Ureter (tissue), 1 donor: ENCODE results near the gene SFMBT1. TPM values are rescaled to one million over a fixed set of nuclear protein-coding genes. Genes with fewer than 3 reads are reported as not detected.

Experiments used
- DNase-seq: peaks from one replicate; pipeline ENCODE4 v3.0.0-alpha.2; 2020; ENCODE audit warnings: low spot score
- total RNA-seq: library from RNA; stranded (reverse); gene quantifications from one replicate; pipeline ENCODE4 v1.2.4, GENCODE V29; 2023
- donor health status: DM: yes; HTN: yes; CAD: no.

SFMBT1 gene
- total RNA-seq, 1 donor from 2014 or later: 15.1 TPM

DNA sequence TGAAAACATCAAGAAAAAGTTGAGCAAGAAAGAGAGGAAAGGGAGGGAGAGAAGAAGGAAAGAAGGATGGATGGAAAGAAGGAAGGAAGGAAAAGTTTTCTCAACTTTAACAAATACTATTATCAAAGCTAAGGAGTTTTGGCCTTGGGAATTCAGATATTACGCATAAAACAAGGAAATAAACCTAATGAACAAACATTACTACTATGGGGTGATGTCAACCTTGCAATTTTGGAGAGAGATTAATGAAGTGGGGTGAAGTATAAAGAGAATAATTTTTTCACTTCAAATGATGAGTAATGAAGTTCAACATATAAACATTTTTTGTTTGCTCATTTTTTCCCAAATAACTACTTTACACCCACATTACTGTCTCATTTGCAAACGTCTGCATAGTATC, 55.2 kb downstream of the SFMBT1 start:
- DNase-seq: no peak

DNA sequence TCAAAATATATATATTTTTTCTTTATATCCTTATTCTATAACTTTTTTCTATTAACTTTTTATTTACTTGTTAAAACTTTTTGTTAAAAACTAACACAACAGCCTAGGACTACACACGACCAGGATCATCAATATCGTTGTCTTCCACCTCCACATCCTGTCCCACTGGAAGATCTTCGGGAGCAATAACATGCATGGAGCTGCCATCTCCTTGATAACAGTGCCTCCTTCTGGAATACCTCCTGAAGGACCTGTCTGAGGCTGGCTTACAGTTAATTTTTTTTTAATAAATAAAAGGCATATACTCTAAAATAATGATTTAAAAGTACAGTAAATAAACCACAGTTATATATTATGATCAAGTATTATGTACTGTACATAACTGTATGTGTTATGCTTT, 58.9 kb downstream of the SFMBT1 start:
- no peak for DNase-seq

DNA sequence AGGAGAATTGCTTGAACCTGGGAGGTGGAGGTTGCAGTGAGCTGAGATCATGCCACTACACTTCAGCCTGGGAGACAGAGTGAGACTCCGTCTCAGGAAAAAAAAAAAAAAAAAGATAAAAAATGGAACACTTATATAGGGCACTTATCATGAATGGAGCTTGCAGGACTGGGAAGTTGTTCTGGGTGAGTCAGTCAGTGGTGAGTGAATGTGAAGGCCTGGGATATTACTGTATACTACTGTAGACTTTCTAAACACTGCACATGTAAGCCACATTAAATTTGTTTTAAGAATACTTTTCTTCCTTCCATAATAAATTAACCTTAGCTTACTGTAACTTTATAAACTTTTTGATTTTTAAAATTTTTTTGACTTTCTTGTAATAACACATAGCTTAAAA, 59.8 kb downstream of the SFMBT1 start:
- no peak for DNase-seq

DNA sequence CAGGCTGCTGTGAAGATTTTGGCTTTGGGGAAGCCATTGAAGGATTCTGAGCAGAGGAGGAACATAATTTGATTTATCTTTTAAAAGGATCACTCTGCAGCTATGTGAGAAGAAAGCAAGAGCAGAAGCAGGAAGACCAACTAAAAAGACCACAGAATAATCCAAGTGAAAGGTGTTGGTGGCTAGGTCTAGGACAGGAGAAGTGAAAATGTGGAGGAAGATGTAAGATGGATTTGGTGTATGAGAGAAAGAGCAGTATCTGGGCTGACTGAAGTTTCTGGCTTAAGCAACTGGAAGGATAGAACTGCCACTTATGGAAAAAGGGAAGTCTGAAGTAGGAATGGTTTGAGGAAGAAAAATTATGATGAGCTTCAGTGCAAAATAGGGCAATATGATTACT, 62.0 kb downstream of the SFMBT1 start:
- no peak for DNase-seq

DNA sequence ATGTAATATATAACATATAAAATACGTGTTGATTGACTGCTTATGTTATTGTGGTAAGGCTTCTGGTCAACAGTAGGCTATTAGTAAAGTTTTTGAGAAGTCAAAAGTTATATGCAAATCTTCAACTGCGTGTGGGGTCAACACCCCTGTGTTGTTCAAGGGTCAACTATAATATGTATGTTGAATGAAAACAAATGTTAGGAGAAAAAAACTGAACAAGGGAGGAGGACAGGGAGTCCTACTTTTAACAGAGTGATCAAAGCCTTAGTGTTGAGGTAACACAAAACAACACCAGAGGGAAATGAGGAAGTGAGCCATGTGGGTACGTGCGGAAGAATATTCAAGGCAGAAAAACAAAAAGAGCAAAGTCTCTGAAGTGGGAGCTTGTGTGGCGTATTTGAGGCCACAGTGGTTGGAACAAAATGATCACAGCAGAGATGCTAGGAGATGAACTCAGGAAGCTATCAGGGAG, 62.5 kb downstream of the SFMBT1 start:
- no peak for DNase-seq

DNA sequence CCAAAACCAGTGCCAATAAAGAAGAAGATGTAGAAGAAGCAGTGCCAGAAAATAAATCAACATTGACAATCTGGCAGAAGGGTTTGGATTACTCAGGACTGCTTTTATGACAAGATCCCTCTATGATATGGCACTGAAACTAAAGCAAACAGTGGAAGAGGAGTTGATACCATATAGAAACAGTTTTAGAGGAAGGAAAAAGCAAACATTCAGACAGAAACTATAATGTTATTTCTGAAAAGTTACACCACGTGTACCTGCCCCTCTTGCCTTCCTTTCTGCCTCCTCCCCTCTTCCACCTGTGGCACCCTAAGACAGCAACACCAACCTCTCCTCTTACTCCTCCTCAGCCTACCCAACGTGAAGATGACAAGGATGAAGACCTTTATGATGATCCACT, 63.0 kb downstream of the SFMBT1 start:
- no peak for DNase-seq

DNA sequence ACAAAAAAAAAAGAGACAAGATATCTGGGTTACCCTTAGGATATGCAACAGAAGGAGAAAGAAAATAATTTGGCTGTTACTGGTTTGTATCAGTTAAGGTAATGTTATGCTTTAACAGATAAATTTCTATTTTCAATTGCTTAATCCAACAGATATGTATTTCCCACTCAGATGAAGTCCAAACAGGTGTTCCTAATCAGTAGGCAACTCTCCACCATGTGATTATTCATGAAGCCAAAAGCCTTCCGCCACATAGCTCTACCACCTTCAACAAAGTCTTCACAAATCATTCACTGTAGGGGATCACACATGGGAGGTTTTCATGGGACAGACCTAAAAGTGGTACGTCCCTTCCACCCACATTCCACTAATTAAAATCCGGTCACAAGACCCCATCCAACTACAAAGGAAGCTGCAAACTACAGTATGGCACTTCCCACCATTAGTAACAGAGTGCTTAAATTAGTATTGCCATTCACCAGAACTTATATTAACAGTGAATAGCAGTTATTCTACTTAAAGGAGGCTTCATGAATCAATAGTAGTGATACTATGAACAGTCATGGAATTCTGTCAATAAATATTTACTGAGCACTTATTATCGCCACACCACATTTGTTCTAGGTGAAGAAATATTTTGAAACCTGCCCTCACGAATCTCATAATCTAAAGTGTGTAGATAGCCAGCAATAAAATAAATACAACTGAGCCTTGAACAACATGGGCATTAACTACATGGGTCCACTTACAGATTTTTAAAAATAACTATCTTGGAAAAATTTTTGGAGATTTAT, 66.5 kb downstream of the SFMBT1 start:
- DNase-seq: no peak

DNA sequence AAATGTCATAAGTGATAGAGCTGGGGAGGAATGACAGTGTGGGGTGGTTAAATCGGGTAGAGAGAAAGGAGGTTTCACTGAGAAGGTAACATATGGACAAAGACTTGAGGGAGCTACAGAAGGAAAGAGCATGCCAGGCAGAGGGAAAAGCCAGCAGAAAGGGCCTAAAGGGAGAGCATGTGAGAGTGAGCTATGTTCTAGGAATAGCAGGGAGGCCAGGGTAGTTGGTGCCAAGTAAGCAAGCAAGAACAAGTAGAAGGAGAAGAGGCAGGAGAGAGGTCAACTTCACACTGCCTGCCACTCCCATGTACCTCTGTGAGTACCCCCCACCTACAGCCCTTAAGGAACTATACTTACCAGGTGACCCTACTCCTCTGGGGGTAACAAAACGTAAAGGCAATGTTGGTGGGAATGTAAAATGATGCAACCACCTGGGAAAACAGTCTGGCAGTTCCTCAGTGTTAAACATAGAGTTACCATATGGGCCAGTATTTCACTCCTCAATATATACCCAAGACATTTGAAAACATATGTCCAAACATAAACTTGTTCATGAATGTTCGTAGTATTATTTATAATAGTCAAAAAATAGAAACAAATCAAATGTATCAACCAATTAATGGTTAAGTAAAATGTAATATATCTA, 67.6 kb downstream of the SFMBT1 start:
- DNase-seq: no peak

DNA sequence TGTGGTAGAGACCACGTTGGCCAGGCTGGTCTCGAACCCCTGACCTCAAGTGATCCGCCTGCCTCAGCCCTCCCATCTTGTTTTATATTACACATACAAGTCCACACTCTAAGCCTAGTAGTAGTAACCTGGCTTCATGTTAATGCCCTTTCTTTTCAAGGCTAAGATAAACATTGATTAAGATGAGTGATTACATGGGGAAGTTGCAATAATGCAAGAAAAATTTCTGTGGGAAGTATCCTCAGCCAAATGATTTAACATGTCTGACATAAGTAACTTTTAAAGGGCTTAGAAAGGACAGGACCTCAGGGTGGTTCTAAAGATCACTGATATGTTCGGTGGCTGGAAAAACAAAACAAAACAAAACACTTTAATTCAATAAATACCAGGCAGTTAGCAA, 72.1 kb downstream of the SFMBT1 start:
- no peak for DNase-seq

DNA sequence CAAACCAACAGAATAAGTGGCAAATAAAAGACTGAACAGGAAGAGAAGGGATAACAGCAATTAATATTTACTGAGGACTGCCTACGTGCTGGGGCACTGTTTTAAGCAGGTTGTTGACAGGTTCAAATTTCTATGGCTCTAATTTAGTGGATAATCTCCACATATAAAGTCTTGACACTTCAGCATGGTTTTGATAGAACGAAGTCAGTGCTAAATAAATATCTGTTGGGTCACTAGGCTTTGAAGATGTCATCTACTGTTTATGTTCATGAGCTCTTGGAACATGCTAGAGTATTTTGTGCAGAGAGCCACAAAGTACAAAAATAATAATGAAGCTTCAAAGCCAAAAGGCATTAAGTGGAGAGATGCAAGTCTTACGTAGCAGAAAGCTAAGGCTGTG, 74.0 kb downstream of the SFMBT1 start:
- no peak for DNase-seq

DNA sequence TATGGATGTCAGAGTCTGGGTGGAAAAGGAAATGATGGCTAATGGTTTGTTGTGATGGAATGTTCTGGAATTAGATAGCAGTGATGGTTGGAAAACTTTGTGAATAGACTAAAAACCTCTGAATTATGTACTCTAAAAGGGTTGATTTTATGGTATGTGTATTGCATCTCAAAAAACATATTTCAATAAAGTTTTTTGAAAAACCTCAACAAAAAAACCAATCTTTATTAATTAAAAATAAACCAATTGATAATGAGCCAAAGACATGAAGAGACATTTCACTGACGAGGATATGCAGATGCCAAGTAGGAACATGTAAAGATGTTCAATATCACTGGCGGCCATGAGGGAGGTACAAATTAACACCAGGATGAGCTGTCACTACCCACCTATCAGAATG, 78.5 kb downstream of the SFMBT1 start:
- DNase-seq: no peak

DNA sequence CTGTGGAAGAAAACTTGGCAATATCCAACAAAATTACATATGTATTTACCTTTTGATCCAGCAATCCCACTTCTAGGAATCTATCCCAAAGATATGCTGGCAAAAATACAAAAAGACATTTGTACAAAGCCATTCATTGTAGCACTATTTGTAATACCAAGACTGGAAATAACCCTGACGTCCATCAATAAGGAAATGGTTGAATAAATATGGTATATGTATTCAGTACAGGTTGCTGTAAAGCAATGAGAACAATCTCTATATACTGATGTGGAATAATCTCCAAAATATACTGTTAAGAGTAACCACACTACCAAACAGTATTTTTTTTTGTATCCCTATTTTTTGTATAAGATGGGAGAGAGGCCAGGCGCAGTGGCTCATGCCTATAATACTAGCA, 83.7 kb downstream of the SFMBT1 start:
- DNase-seq: no peak

DNA sequence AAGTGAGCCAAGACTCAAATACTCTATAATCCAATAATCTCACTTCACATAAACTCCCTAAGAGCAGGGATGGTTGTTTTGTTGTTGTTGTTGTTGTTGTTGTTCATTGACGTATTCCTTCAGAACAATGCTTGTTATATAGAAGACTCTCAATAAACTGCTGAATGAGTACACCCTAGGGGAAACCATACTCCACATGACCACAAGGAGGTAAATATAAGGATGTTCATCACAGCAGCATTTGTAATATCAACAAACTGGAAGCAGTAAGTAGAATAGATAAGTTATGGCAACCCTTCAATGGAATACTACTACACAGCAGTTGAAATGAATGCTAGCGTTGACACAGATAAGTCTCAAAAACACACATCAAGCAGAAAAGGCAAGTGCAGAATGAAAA, 86.1 kb downstream of the SFMBT1 start:
- DNase-seq: no peak

DNA sequence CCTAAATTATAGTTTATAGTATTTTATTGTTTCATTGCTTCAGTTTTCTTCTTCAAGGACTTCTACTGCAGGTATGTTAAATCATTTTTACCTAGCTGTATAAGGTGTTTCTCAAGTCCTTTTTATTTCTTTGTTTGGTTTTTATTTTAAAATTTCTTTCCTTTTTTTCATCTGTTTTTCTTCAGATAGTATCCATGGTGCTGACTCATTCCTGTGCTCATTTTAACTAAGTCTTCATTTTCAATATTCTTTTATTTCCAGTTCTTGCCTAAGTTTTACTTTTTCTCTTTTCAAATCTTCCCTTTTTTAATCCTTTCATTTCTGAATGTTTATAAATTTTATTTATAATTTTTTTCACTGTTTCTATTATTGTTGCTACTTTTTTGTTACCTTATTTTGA, 106.3 kb downstream of the SFMBT1 start:
- no peak for DNase-seq

DNA sequence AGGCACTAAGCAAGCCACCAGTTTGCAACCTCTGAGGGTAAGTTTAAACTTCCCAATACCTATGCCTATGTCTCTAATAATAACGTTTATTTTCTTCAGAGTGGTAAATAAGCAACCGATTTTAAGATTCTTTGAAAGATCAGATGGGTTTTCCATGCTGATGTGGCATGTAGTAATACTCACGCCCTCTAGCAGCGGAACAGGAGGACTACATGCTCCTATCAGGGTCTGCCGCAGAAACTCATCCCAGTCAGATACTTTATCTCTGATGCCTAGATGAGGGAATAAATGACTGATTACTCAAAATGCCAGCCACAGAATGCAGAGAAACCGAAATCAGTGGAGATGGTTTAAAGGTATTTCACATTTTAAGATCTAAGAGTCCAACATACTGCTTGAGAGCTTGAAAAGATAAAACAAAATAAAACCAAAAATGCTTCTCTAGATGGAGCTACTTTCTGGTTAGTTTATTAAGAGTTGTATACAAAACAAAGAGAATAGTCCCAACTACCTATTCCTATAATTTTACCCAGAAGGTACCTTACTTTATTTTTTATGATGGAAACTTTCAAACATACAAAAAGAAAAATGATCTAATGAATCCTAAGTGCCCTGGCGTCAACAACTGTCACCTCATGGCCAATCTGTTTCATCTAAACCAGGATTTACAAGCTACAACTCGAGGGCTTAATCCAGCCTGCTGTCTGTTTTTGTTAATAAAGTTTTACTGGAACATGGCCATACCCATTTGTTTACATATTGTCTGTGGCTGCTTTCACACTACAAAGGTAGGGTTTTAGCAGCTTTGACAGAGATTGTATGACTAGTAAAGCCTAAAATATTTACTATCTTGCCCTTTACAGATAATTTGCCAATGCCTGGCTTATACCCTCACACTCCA, 111.0 kb downstream of the SFMBT1 start:
- no peak for DNase-seq

DNA sequence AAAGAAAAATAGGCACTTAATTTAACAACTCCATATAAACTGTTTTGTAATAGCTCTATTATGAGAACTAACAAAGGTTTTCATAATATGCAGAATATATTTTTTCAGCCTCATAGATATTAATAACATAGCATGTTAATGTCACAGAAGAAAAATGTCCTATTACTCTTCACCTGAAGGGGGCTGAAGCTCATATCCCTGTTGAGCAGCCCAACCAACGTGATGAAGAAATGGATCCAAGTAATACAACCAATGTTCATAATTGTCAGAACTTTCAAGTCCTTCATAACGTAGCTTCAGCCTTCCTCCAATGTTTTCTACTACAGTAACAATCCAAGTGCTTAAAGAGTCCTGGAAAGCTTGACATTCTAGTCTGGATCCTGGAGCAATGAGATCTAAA, 114.0 kb downstream of the SFMBT1 start:
- no peak for DNase-seq

DNA sequence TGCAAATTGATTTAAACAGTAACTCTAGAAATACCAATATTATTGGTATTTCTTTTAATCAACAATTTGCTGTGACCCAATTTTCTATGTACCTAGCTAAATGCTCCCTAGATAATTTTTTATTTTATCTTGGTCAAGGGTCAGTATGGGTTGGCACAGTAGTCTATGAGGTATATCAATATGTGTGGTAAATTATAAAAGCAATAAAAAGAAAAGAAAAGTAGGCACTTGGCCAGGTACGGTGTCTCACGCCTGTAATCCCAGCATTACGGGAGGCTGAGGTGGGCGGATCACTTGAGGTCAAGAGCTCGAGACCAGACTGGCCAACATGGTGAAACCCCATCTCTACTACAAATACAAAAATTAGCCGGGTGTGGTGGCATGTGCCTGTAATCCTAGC, 114.5 kb downstream of the SFMBT1 start:
- DNase-seq: no peak

DNA sequence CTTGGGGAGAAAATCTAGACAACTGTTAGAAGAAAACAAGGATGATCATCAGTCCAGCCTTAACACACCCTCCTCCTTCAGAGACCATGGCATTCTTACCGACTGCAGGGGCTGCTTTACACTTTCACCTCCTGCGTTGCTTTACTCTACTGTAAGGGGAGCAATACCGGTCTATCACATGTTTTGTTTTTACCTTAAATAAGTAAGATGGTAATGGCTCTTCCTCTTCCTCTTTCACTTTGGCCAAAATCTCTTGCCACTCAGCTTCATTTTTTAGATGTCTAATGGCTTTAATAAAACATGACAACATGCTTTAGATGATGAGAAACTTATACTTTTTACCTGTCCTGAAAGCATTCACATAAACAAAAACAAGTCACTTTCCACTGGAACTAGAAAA, 115.1 kb downstream of the SFMBT1 start:
- no peak for DNase-seq

DNA sequence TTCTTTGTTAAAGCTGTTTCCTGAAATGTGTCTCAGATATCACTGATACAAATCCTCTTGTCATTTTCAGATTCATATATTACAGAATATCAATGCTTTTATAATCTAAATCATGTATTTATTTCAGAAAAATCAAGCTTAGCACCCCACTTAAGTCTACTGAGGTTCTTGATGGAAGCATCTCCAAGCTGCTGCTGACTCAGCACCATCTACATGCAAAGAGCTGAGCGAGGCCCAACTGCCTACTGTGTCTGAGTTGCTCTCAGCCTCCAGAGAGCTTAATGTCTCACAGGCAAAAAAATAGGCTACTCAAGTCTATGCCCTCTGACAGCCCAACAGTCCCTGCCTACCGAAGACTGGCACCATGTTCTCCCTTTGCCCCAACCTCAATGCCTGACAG, 119.3 kb downstream of the SFMBT1 start:
- no peak for DNase-seq

DNA sequence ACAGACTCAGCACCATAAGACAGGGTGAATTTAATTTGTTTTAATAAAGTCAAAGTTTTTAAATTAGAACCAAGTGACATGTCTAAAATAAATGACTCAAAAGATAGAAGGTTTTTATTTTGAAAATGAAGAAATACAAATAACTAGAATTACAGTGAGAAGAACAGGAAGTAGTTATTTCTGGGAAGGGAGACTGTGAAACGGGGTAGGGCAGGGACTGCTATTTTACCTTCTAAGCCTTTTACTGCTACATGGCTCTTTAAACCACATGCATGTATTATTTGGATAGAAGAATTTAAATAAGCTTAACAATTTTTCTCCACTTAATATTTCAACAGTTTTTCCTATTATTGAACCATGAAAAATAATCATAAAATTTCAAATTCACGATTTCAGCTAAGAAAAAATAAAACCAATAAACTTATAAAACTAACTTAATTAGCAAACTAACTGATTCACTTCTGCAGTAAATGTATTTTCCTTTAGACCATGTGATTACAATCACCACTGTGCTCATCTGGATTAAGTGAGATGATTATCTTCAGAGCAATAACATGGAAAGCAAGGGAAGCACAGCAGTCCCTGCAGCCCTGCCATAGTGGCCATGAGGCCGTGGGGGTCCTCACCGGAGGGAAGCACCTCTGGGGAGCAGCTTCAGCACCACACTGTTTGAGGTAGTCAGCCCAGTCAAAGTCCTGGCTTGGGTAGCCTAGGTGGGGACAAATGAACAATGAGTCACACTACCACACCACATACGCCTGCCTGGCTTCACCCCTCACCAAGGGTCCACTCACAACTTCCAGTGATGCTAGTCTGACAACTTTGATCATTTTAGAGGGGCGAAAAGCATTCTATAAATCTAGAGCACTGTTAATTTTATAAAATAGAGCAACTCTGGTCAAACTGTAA, 120.2 kb downstream of the SFMBT1 start:
- no peak for DNase-seq

DNA sequence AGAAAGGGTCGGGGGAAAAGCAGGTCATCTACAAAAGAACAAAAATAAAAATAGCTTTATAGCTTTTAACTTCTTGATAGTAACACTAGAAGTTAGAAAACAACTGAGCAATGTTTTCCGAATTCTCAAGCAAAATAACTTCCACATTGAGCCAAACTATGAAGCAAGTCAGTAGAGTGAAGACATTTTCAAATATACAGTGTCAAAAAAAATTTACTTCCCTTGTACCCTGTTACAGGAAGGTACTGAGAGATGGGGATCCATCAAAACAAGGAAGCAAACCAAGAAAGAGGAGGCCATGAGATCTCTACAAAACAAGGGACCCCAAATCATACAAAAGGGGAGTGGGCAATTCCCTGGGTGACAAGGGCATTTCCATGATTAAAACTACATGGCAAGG, 121.9 kb downstream of the SFMBT1 start:
- no peak for DNase-seq
